PC-9 (cell line): ENCODE measurements around the gene DCAF6.

Source experiments
- CTCF ChIP-seq: fragments of 200-600 bp; sonication (generic); conservative IDR thresholded peaks from 2 replicates; pipeline ENCODE4 v1.6.1; 2017; ENCODE audit warnings: mixed run types, antibody characterized with exemption, mild to moderate bottlenecking, moderate library complexity
- EZH2 ChIP-seq: fragments of 200-600 bp; sonication (generic); IDR thresholded peaks from 2 replicates; pipeline ENCODE4 v1.8.0; 2017; ENCODE audit warnings: antibody characterized with exemption, low read depth

GRCh38 chr1:167898578-167899222, 37.8 kb upstream of the DCAF6 start:
- no peak for TF ChIP-seq CTCF
- no peak for TF ChIP-seq EZH2
